Measurements from ENCODE around the gene PDX1. TPM values are rescaled to one million over a fixed set of nuclear protein-coding genes. Genes with fewer than 3 reads are reported as not detected.

Gene PDX1
- total RNA-seq, 1 experiment from 2014 or later, result 1.7 TPM

Other genes with a start within 250 kb of the PDX1 start
- not detected for gene GSX1, start 127.5 kb upstream of the PDX1 start, total RNA-seq (2021; ENCODE audit: unreplicated experiment)
- 12.5 TPM for gene CDX2, start 49.3 kb downstream of the PDX1 start, total RNA-seq (2021; ENCODE audit: unreplicated experiment)
- not detected for gene URAD, start 68.7 kb downstream of the PDX1 start, total RNA-seq (2021; ENCODE audit: unreplicated experiment)
- gene FLT3, start 180.6 kb downstream of the PDX1 start, total RNA-seq (2021; ENCODE audit: unreplicated experiment), result 0.17 TPM
- 30.1 TPM for gene PAN3, start 218.5 kb downstream of the PDX1 start, total RNA-seq (2021; ENCODE audit: unreplicated experiment)

Data from HCT116 (cell line).